SIG-M5 treated with dmso at 0.1 percent for 504 hours (cell line): ENCODE results near the gene MIP.
A peak's percentile ranks its signal among the peaks of the same experiment; 100 is the strongest.
"Not testable (repeated sequence)": the region's sequence is repeated elsewhere in the genome, so short reads cannot be mapped to it uniquely, and the experiment has no call there.

Source experiments
- DNase-seq: peaks from one replicate; lab custom pipeline; 2025; ENCODE audit not compliant: unreplicated experiment; lab: John Stamatoyannopoulos, UW

Gene MIP

DNA sequence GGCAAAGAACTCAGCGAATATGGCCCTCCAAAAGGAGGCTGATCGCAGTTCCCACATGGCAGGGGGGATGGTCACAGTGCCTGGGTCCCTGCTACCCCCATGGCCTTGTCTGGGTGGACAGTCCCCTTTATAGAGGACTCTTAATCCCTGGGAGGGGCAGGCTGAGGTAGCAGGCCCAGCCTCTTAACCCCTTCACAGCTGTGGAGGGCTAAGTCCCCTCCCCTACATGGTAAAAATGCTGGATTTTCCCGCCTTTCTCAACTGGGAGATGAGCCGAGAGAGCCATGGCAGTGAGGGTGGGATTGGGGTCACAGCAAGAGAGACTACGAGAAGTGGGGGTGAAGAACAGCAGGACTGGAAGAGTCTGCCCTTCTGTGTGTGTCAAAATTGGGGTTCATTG, at the start of gene MIP:
Gene MIP, minus strand, starts transcription at position 101 of the 400 bp plus-strand sequence. Its CDS starts 44 bp downstream, at position 57.
- DNase-seq, result no peak

DNA sequence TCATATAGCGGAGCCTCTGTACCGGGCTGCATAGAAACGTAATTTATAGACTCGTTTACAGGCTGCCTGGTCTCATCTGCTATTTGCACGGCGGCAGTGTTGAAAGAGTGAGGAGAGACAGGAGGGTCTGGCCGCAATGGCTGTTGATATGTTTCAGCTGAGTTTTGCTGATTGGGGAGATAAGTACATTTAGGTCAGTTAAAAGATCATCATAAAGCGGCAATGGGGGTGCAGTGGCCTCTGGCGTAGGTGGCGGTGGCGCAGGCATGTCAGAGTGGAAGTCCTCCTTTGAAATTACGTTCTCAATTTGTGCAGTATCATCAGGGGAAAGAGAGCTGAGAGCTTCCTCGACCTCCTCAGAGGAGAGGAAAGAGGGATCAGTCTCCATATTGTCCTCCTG, 45.4 kb upstream of the MIP start:
- DNase-seq, result not testable (repeated sequence)

DNA sequence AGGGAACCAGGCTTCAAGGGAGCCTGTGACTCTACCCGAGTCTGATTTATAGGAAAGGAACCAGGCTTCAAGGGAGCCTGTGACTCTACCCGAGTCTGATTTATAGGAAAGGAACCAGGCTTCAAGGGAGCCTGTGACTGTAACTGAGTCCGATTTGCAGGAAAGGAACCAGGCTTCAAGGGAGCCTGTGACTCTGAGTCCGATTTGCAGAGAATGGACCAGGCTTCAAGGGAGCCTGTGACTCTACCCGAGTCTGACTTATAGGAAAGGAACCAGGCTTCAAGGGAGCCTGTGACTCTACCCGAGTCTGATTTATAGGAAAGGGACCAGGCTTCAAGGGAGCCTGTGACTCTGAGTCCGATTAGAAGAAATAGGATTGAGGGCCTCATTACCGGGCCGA, 45.0 kb upstream of the MIP start:
- DNase-seq, result not testable (repeated sequence)

DNA sequence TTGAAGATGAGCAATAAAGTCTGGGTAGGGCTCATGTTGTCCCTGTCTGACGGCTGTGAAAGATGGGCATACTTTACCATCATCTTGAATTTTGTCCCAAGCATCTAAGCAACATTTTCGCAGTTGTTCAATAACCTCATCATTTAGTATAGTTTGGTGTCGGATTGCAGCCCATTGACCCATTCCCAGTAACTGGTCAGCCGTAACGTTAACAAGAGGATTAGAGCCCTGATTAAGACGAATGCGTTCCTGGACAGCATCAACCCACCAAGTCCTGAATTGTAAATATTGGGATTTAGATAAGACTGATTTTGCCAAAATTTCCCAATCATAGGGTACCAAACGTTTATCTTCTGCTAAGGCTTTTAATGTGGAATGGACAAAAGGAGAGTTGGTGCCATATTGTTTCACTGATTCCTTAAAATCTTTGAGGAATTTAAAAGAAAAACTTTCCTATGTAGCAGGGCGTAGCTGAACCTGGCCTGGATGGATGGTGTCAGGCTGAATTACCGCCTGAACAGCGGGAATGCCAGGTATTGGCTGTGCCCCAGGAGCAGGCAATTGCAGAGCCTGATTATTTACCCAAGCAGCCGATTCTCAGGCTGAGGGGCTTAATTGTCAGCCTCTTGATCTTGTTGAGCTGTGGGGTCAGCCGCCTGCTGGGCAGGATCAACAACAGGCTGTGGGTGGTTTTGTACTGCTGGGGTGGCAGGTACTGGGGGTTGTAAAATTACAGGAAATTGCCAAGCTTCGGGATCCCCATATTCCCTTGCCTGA, 43.9 kb upstream of the MIP start:
- DNase-seq, result not testable (repeated sequence)

GRCh38 chr12:56496704-56497103, 42.2 kb upstream of the MIP start:
- not testable (repeated sequence) for DNase-seq

DNA sequence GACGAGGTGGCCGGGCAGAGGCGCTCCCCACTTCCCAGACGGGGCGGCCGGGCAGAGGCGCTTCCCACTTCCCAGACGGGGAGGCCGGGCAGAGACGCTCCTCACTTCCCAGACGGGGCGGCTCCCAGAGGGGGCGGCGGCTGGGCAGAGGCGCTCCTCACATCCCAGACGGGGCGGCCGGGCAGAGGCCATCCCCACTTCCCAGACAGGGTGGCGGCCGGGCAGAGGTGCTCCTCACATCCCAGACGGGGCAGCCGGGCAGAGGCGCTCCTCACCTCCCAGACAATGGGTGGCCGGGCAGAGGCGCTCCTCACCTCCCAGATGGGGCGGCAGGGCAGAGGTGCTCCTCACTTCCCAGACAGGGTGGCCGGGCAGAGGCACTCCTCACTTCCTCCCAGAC, 40.0 kb upstream of the MIP start:
- not testable (repeated sequence) for DNase-seq

DNA sequence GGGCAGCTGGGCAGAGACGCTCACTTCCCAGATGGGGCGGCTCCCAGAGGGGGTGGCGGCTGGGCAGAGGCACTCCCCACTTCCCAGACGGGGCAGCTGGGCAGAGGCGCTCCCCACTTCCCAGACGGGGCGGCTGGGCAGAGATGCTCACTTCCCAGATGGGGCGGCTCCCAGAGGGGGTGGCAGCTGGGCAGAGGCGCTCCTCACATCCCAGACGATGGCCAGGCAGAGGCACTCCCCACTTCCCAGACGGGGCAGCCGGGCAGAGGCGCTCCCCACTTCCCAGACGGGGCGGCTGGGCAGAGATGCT, 39.6 kb upstream of the MIP start:
- not testable (repeated sequence) for DNase-seq

- not testable (repeated sequence) for DNase-seq
Measured at GRCh38 chr12:56493409-56494105, 39.1 kb upstream of the MIP start.

- DNase-seq, result no peak
Measured at GRCh38 chr12:56490360-56490759, 35.9 kb upstream of the MIP start.

DNA sequence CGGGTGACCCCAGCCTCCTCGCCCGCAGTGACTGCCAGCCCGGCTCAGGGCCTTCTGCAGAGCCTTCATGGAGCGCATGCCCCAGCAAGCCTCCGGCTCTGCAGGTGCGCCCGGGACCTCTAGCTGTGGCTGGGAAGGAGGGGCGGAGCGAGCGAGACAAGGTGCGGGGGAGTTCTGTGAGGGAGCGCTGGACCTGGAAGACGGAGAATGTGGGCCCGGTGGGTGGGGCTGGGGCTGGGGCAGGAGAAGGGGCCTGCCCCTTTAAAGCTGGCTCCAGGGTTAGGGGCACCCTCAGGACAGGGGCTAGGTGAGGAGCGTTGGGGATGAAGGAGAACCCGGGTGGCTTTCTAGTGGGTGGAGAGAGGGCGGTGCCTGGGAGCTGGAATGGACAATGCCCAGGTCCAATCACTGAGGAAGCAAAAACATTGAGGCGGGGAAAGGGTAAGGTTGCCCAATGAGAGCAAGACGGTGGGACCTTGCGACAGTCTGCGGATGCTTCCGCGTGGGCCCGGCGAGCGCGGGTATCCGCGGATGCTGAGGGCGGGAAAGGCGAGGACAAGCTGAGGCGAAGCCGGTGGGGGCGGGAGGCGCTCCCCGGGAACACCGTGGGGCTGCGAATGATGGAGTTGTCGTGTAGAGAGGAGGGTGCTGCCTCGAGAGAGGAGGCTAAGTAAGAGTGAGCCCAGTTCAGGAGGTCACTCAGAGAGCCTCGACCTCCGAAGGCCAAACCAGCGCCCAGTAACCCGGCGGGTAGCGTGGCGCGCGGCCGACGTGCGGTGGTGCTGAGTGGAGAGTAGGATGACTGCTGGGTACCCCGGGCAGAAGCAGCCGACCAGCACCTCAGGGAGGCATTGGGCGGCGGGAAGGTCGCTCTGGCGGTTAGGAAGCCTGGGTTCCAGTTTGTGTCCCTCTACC, 33.8 kb upstream of the MIP start, which contains the start of gene GLS2:
Gene GLS2, minus strand, starts transcription at position 121 of the 915 bp plus-strand sequence. Its CDS starts 43 bp downstream, at position 78.
- DNase-seq, result peak; percentile 50

- DNase-seq, result no peak
Measured at GRCh38 chr12:56487448-56488040, 33.1 kb upstream of the MIP start.

- DNase-seq, result no peak
Measured at GRCh38 chr12:56486694-56487093, 32.2 kb upstream of the MIP start.

GRCh38 chr12:56484566-56484965, 30.1 kb upstream of the MIP start:
- DNase-seq, result no peak

- no peak for DNase-seq
Measured at GRCh38 chr12:56479625-56480024, 25.2 kb upstream of the MIP start.

DNA sequence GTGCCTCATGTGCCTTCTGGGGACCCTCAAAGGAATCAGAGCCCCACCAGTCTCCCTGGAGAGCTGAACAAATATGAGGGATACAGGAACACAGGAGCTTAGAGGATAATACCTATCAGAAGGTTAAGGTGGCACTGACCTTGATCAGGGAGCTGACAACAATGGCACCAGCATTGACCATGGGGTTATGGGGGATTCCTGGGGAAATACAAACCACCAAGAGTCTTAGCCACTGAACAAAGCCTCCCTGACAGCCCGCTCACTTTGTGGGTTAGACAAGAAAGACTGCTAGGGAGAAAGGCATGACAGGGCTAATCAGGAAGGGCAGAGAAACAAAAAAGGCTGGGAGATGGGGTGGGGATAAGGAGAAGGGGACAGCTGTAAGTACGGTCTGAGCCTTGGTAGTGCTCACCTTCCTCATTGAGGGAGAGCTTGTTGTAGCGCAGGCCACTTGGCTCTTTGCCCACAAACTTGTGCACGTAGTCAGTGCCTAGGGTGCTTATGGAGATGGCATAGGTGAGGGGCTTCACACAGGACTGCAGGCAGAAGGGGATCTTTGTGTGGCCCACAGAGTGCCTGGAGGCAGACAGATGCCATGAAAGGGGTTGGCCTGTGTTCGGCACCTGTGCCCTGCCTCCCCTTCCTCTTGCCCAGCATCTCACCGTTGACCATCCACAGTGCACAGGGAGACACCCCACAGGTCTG, 23.2 kb upstream of the MIP start:
- no peak for DNase-seq

GRCh38 chr12:56476972-56477432, 22.5 kb upstream of the MIP start:
- DNase-seq, result no peak

- no peak for DNase-seq
Measured at GRCh38 chr12:56476143-56476542, 21.7 kb upstream of the MIP start.

- DNase-seq, result no peak
Measured at GRCh38 chr12:56474389-56474788, 19.9 kb upstream of the MIP start.

DNA sequence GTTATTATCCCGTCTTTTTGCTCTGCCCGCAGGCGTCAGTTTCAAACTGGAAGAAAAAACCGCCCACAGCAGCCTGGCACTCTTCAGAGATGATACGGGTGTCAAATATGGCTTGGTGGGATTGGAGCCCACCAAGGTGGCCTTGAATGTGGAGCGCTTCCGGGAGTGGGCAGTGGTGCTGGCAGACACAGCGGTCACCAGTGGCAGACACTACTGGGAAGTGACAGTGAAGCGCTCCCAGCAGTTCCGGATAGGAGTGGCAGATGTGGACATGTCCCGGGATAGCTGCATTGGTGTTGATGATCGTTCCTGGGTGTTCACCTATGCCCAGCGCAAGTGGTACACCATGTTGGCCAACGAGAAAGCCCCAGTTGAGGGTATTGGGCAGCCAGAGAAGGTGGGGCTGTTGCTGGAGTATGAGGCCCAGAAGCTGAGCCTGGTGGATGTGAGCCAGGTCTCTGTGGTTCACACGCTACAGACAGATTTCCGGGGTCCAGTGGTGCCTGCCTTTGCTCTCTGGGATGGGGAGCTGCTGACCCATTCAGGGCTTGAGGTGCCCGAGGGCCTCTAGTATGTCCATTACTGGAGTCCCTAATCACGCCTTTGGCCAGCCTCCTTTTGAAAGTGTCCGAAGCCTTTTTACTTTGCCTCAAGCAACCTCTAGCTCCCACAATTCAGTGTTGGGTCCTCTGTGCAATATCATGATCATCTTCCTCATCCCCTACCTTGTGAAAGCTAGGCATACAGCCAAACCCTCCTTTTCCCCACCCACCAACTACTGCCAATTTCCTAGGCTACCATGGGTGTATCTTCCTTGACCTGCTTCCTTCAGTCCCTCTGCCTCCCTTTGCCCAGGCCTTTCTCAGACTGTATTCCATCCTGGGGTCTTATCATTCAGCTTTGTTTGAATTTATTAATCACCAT, 14.8 kb upstream of the MIP start:
- peak; percentile 28 for DNase-seq
